Activated naive CD4-positive, alpha-beta T cell treated with anti-CD3 and anti-CD28 coated beads, Interleukin-2, amount 50 U/mL, for 24 hours (primary cell): ENCODE data around the gene TLR10.
"Not testable (repeated sequence)": the region's sequence is repeated elsewhere in the genome, so short reads cannot be mapped to it uniquely, and the experiment has no call there.

Experiments
- H3K27ac Mint-ChIP-seq: one replicate; pipeline ENCODE4 v1.8.0; 2021; ENCODE audit warnings: mild to moderate bottlenecking, mixed read lengths
- H3K27me3 Mint-ChIP-seq: one replicate; pipeline ENCODE4 v1.8.0; 2021; ENCODE audit warnings: mixed read lengths
- H3K36me3 Mint-ChIP-seq: one replicate; pipeline ENCODE4 v1.8.0; 2021; ENCODE audit warnings: mixed read lengths
- H3K4me1 Mint-ChIP-seq: one replicate; pipeline ENCODE4 v1.8.0; 2021; ENCODE audit warnings: mixed read lengths
- H3K4me3 Mint-ChIP-seq: one replicate; pipeline ENCODE4 v1.8.0; 2021; ENCODE audit warnings: mild to moderate bottlenecking, mixed read lengths
- H3K9me3 Mint-ChIP-seq: one replicate; pipeline ENCODE4 v1.8.0; 2021; ENCODE audit warnings: mixed read lengths

Gene TLR10

GRCh38 chr4:38806251-38806650 lies 23.5 kb upstream of the TLR10 start:
- not testable (repeated sequence) for H3K4me3 Mint-ChIP-seq, H3K27ac Mint-ChIP-seq
- peaks cover 42% of the 10 kb centered on the region for H3K4me1 Mint-ChIP-seq

GRCh38 chr4:38805530-38806145 lies 22.8 kb upstream of the TLR10 start:
- peak overlapping the region; percentile 91 for H3K4me3 Mint-ChIP-seq
- peak overlapping the region; percentile 98 for H3K27ac Mint-ChIP-seq
- peaks cover 19% of the 10 kb centered on the region for H3K36me3 Mint-ChIP-seq
- H3K9me3 Mint-ChIP-seq, result peaks cover 8% of the 10 kb centered on the region
- H3K4me1 Mint-ChIP-seq, result peaks cover 46% of the 10 kb centered on the region
- no peaks in the 10 kb centered on the region for H3K27me3 Mint-ChIP-seq

More at GRCh38 chr4:38806251-38806650, 23.5 kb upstream of the TLR10 start:
- not testable (repeated sequence) for H3K27me3 Mint-ChIP-seq, H3K9me3 Mint-ChIP-seq
- H3K36me3 Mint-ChIP-seq, result peaks cover 13% of the 10 kb centered on the region

GRCh38 chr4:38804654-38805295 lies 22.0 kb upstream of the TLR10 start, which contains the start of gene TLR1:
TLR1 (minus strand) TSS chr4:38804791; CDS start chr4:38798831, 5,960 bp downstream.
- H3K4me1 Mint-ChIP-seq, result peaks cover 46% of the 10 kb centered on the region
- peaks cover 13% of the 10 kb centered on the region for H3K9me3 Mint-ChIP-seq
- peak within 1 kb of the TSS; percentile 91 for H3K4me3 Mint-ChIP-seq
- H3K27ac Mint-ChIP-seq, result peak within 1 kb of the TSS; percentile 98
- peaks cover 28% of the 10 kb centered on the region for H3K36me3 Mint-ChIP-seq
- no peaks in the 10 kb centered on the region for H3K27me3 Mint-ChIP-seq

GRCh38 chr4:38803833-38804653 lies 21.3 kb upstream of the TLR10 start:
- H3K27ac Mint-ChIP-seq, result peak overlapping the region; percentile 98
- H3K36me3 Mint-ChIP-seq, result peaks cover 35% of the 10 kb centered on the region
- H3K27me3 Mint-ChIP-seq, result no peaks in the 10 kb centered on the region
- H3K4me3 Mint-ChIP-seq, result peak overlapping the region; percentile 91
- peaks cover 46% of the 10 kb centered on the region for H3K4me1 Mint-ChIP-seq
- peaks cover 17% of the 10 kb centered on the region for H3K9me3 Mint-ChIP-seq

GRCh38 chr4:38802561-38803355 lies 20.0 kb upstream of the TLR10 start:
- Mint-ChIP-seq H3K4me1 (peaks cover 46% of the 10 kb centered on the region), H3K27me3 (no peaks in the 10 kb centered on the region), H3K4me3 (peak overlapping the region; percentile 91), H3K36me3 (peaks cover 38% of the 10 kb centered on the region), H3K9me3 (peaks cover 17% of the 10 kb centered on the region), H3K27ac (peak overlapping the region; percentile 51)

GRCh38 chr4:38800961-38801450 lies 18.2 kb upstream of the TLR10 start:
- Mint-ChIP-seq H3K27ac (no peak overlapping the region), H3K4me3 (no peak overlapping the region), H3K4me1 (peaks cover 44% of the 10 kb centered on the region), H3K27me3 (no peaks in the 10 kb centered on the region), H3K36me3 (peaks cover 41% of the 10 kb centered on the region), H3K9me3 (peaks cover 17% of the 10 kb centered on the region)

GRCh38 chr4:38800366-38800765 lies 17.6 kb upstream of the TLR10 start:
- Mint-ChIP-seq H3K9me3 (peaks cover 17% of the 10 kb centered on the region), H3K36me3 (peaks cover 43% of the 10 kb centered on the region), H3K4me3 (no peak overlapping the region), H3K27ac (no peak overlapping the region), H3K4me1 (peaks cover 38% of the 10 kb centered on the region), H3K27me3 (no peaks in the 10 kb centered on the region)

- H3K4me3 Mint-ChIP-seq, result no peak overlapping the region
- H3K27me3 Mint-ChIP-seq, result no peaks in the 10 kb centered on the region
- no peaks in the 10 kb centered on the region for H3K4me1 Mint-ChIP-seq
- no peak overlapping the region for H3K27ac Mint-ChIP-seq
- peaks cover 27% of the 10 kb centered on the region for H3K36me3 Mint-ChIP-seq
- peaks cover 16% of the 10 kb centered on the region for H3K9me3 Mint-ChIP-seq
Measured at GRCh38 chr4:38795087-38795486, 12.3 kb upstream of the TLR10 start.

GRCh38 chr4:38794051-38794450 lies 11.3 kb upstream of the TLR10 start:
- Mint-ChIP-seq H3K36me3 (peaks cover 18% of the 10 kb centered on the region), H3K9me3 (peaks cover 13% of the 10 kb centered on the region), H3K4me1 (no peaks in the 10 kb centered on the region), H3K27ac (no peak overlapping the region), H3K27me3 (no peaks in the 10 kb centered on the region), H3K4me3 (no peak overlapping the region)

GRCh38 chr4:38791010-38791409 lies 8.2 kb upstream of the TLR10 start:
- H3K4me1 Mint-ChIP-seq, result no peaks in the 10 kb centered on the region
- H3K27ac Mint-ChIP-seq, result no peak overlapping the region
- H3K9me3 Mint-ChIP-seq, result peaks cover 13% of the 10 kb centered on the region
- no peak overlapping the region for H3K4me3 Mint-ChIP-seq
- no peaks in the 10 kb centered on the region for H3K27me3 Mint-ChIP-seq
- H3K36me3 Mint-ChIP-seq, result peaks cover 12% of the 10 kb centered on the region

- H3K9me3 Mint-ChIP-seq, result peaks cover 6% of the 10 kb centered on the region
- no peak overlapping the region for H3K4me3 Mint-ChIP-seq
- peaks cover 8% of the 10 kb centered on the region for H3K36me3 Mint-ChIP-seq
- H3K27ac Mint-ChIP-seq, result no peak overlapping the region
- no peaks in the 10 kb centered on the region for H3K27me3 Mint-ChIP-seq
- H3K4me1 Mint-ChIP-seq, result no peaks in the 10 kb centered on the region
Measured at GRCh38 chr4:38788317-38788716, 5.5 kb upstream of the TLR10 start.

- Mint-ChIP-seq H3K4me3 (no peak overlapping the region), H3K27me3 (no peaks in the 10 kb centered on the region), H3K9me3 (peaks cover 6% of the 10 kb centered on the region), H3K27ac (no peak overlapping the region), H3K4me1 (peaks cover 2% of the 10 kb centered on the region), H3K36me3 (peaks cover 8% of the 10 kb centered on the region)
Measured at GRCh38 chr4:38787693-38788092, 4.9 kb upstream of the TLR10 start.

GRCh38 chr4:38785901-38786402 lies 3.2 kb upstream of the TLR10 start:
- Mint-ChIP-seq H3K27ac (no peak overlapping the region), H3K4me1 (peaks cover 5% of the 10 kb centered on the region), H3K27me3 (no peaks in the 10 kb centered on the region), H3K9me3 (peaks cover 6% of the 10 kb centered on the region), H3K4me3 (no peak overlapping the region), H3K36me3 (peaks cover 3% of the 10 kb centered on the region)

GRCh38 chr4:38785041-38785790 lies 2.4 kb upstream of the TLR10 start:
- Mint-ChIP-seq H3K27ac (no peak overlapping the region), H3K4me3 (no peak overlapping the region), H3K9me3 (peaks cover 5% of the 10 kb centered on the region), H3K36me3 (peaks cover 2% of the 10 kb centered on the region), H3K27me3 (no peaks in the 10 kb centered on the region), H3K4me1 (peaks cover 5% of the 10 kb centered on the region)
